GM12878 (cell line): ENCODE data around the gene NRG3. TPM values are rescaled to one million over a fixed set of nuclear protein-coding genes. Genes with fewer than 3 reads are reported as not detected.

Source experiments
- ATAC-seq: fragments of 200-7000 bp; cut with Tn5 transposase; 3 replicates; pipeline ENCODE4 v1.9.1; 2020; ENCODE audit warnings: mild to moderate bottlenecking, moderate library complexity
- BruUV-seq: library from RNA; stranded (reverse); fragments of 400-500 nt; replicated peaks from 2 replicates; lab custom pipeline; 2021; lab: Mats Ljungman, UMichigan
- CTCF ChIA-PET: fragments of 300-600 bp; sonication (Branson Sonifier 250); formaldehyde crosslinking; extraction: SDS; loops from one replicate; lab custom pipeline; 2021; ENCODE audit warnings: inconsistent platforms; lab: Yijun Ruan, JAX
- POLR2A ChIA-PET: fragments of 350-600 bp; formaldehyde crosslinking; extraction: SDS; loops from one replicate; lab custom pipeline; 2021; ENCODE audit warnings: inconsistent platforms; lab: Charles Lee
- RAD21 ChIA-PET: fragments of 300-600 bp; sonication (Branson Sonifier 250); formaldehyde crosslinking; loops from one replicate; lab custom pipeline; 2023; ENCODE audit warnings: antibody characterized with exemption; ENCODE audit not compliant: unreplicated experiment; lab: Charles Lee
- SMC1A ChIA-PET: fragments of 300-600 bp; sonication (Branson Sonifier 250); formaldehyde crosslinking; loops from one replicate; lab custom pipeline; 2023; ENCODE audit not compliant: unreplicated experiment, uncharacterized antibody; lab: Charles Lee
- DNase-seq: peaks from one replicate; pipeline ENCODE4 v3.0.0-alpha.2; 2011; ENCODE audit warnings: low read depth, low spot score
- FAIRE-seq: peaks from 3 replicates; lab custom pipeline; 2011; peaks lifted over from hg19 to GRCh38; lab: Jason Lieb, UNC
- H2AFZ ChIP-seq: 2 replicates; pipeline ENCODE4 v1.6.0; 2011; ENCODE audit warnings: low read depth, low read length, control low read depth; ENCODE audit not compliant: control insufficient read depth
- H3K27ac ChIP-seq: 2 replicates; pipeline ENCODE4 v1.5.1; 2011; ENCODE audit warnings: control low read depth; ENCODE audit not compliant: control insufficient read depth, insufficient read depth
- H3K27me3 ChIP-seq, 2 experiments: replicated peaks in 1 of 2; 2 replicates each; pipeline versions ENCODE4 v1.6.0 to v1.6.1; 2011; ENCODE audit warnings: low read length in 1 of 2; ENCODE audit not compliant: control insufficient read depth in 2 of 2, insufficient read depth in 2 of 2
- H3K36me3 ChIP-seq, 2 experiments: 2 replicates each; pipeline ENCODE4 v1.5.1; 2011; ENCODE audit warnings: low read length in 1 of 2; ENCODE audit not compliant: control insufficient read depth in 2 of 2, insufficient read depth in 2 of 2
- H3K4me1 ChIP-seq: 2 replicates; pipeline ENCODE4 v1.6.1; 2011; ENCODE audit warnings: mild to moderate bottlenecking, low read length, moderate library complexity, mixed read lengths; ENCODE audit not compliant: control insufficient read depth, insufficient read depth
- H3K4me2 ChIP-seq: 2 replicates; pipeline ENCODE4 v1.6.0; 2011; ENCODE audit warnings: control low read depth; ENCODE audit not compliant: control insufficient read depth, insufficient read depth
- H3K4me3 ChIP-seq: fragments of 200-600 bp; sonication (generic); 2 replicates; pipeline ENCODE4 v1.5.1; 2016
- H3K79me2 ChIP-seq: 2 replicates; pipeline ENCODE4 v1.6.0; 2011; ENCODE audit warnings: low read length; ENCODE audit not compliant: control insufficient read depth, insufficient read depth
- H3K9ac ChIP-seq: 2 replicates; pipeline ENCODE4 v1.8.0; 2011; ENCODE audit warnings: low read length, control low read depth, mixed read lengths; ENCODE audit not compliant: control insufficient read depth, insufficient read depth
- H3K9me3 ChIP-seq: replicated peaks from 3 replicates; pipeline ENCODE4 v1.5.1; 2011; ENCODE audit warnings: mild to moderate bottlenecking, low read length; ENCODE audit not compliant: control insufficient read depth, insufficient read depth
- H4K20me1 ChIP-seq: 2 replicates; pipeline ENCODE4 v1.6.0; 2011; ENCODE audit not compliant: control insufficient read depth, insufficient read depth
- BMI1 ChIP-seq: fragments of 450-650 bp; IDR thresholded peaks from 2 replicates; pipeline ENCODE4 v1.6.1; 2016; ENCODE audit warnings: mild to moderate bottlenecking, moderate library complexity, borderline replicate concordance
- BRCA1 ChIP-seq: IDR thresholded peaks from 2 replicates; pipeline ENCODE4 v1.6.1; 2011; ENCODE audit warnings: low read depth, low read length, improper control_type of control experiment
- CREM ChIP-seq: IDR thresholded peaks from 2 replicates; pipeline ENCODE4 v1.6.1; 2014; ENCODE audit warnings: antibody characterized with exemption, low read depth
- ELK1 ChIP-seq: IDR thresholded peaks from 2 replicates; pipeline ENCODE4 v1.6.1; 2012; ENCODE audit warnings: low read depth, low read length, improper control_type of control experiment
- HDAC2 ChIP-seq: fragments of 200-600 bp; sonication (generic); IDR thresholded peaks from 2 replicates; pipeline ENCODE4 v1.6.1; 2017
- HDAC6 ChIP-seq: fragments of 200-600 bp; sonication (generic); IDR thresholded peaks from one replicate; pipeline ENCODE4 v1.8.0; 2017; ENCODE audit warnings: antibody characterized with exemption; ENCODE audit not compliant: unreplicated experiment
- IKZF1 ChIP-seq: fragments of 450-650 bp; conservative IDR thresholded peaks from 2 replicates; pipeline ENCODE4 v1.6.1; 2017; ENCODE audit warnings: antibody characterized with exemption, mild to moderate bottlenecking
- MEF2A ChIP-seq: IDR thresholded peaks from 2 replicates; pipeline ENCODE4 v1.6.1; 2011; ENCODE audit warnings: low read depth, mild to moderate bottlenecking, low read length, moderate library complexity; ENCODE audit not compliant: insufficient read depth
- NFYA ChIP-seq: IDR thresholded peaks from 2 replicates; pipeline ENCODE4 v1.6.1; 2011; ENCODE audit warnings: low read depth, mild to moderate bottlenecking, low read length, improper control_type of control experiment, borderline replicate concordance
- RBBP5 ChIP-seq: fragments of 200-600 bp; sonication (generic); conservative IDR thresholded peaks from 2 replicates; pipeline ENCODE4 v1.6.1; 2016
- RELA ChIP-seq: fragments of 450-650 bp; IDR thresholded peaks from 2 replicates; pipeline ENCODE4 v1.8.0; 2014; ENCODE audit warnings: borderline replicate concordance; ENCODE audit not compliant: partially characterized antibody
- SKIL ChIP-seq: fragments of 450-650 bp; IDR thresholded peaks from 2 replicates; pipeline ENCODE4 v1.6.1; 2017; ENCODE audit warnings: mild to moderate bottlenecking, low read depth, inconsistent platforms; ENCODE audit not compliant: poor library complexity, severe bottlenecking
- SRF ChIP-seq, 2 experiments: IDR thresholded peaks; 2 replicates each; pipeline ENCODE4 v1.6.1; 2011; ENCODE audit warnings: low read depth in 2 of 2, low read length in 2 of 2, mild to moderate bottlenecking in 1 of 2, moderate library complexity in 1 of 2
- ZNF207 ChIP-seq: fragments of 450-650 bp; IDR thresholded peaks from 2 replicates; pipeline ENCODE4 v1.6.1; 2014; ENCODE audit warnings: antibody characterized with exemption, mild to moderate bottlenecking, borderline replicate concordance
- ZNF24 ChIP-seq: fragments of 450-650 bp; IDR thresholded peaks from 2 replicates; pipeline ENCODE4 v1.6.1; 2017; ENCODE audit warnings: antibody characterized with exemption, mild to moderate bottlenecking
- WGBS: methylation state at CpG from one replicate; pipeline ENCODE4 v1.1.6; 2016; ENCODE audit warnings: low lambda C conversion rate; ENCODE audit not compliant: insufficient replicate concordance, insufficient coverage; ENCODE audit errors: missing lambda C conversion rate; 5-methylcytosine and 5-hydroxymethylcytosine counted together
- in situ Hi-C: fragments of 300-500 bp; cut with MboI; formaldehyde crosslinking; loops from 9 replicates; pipeline ENCODE4 v1.14.3; 2018; ENCODE audit warnings: mixed read lengths
- intact Hi-C: fragments of 100-400 bp; cut with micrococcal nuclease; formaldehyde crosslinking; loops from one replicate; pipeline ENCODE4 v1.14.2; 2022; ENCODE audit not compliant: unreplicated experiment
- polyA plus RNA-seq, 11 experiments: library from polyadenylated mRNA; depleted of rRNA in 4 of 11; unstranded in 6 of 11; stranded (reverse) in 5 of 11; fragments of >200 nt; fragmentation: Nextera tagmentation in 4 of 11; fragmentation: Illumina TruSeq in 1 of 11; extraction: Ambion mirVana in 4 of 11; extraction: Trizol in 1 of 11; gene quantifications; 1 replicate in 1 of 11; 2 replicates in 10 of 11; pipeline versions ENCODE4 v1.2.1 to v1.2.3, GENCODE V29; 2011 to 2016; ENCODE audit warnings: inconsistent platforms in 2 of 11, missing spikeins in 2 of 11, low read depth in 1 of 11
- total RNA-seq, 4 experiments: library from RNA; depleted of rRNA in 3 of 4; stranded (reverse); fragments of >200 nt in 3 of 4; fragmentation: Illumina TruSeq in 1 of 4; extraction: Trizol in 1 of 4; gene quantifications; 2 replicates each; pipeline versions ENCODE4 v1.2.1 to v1.2.3, GENCODE V29; 2013 to 2021
- TF ChIP-seq, protein P1 (sequence below): fragments of 450-650 bp; IDR thresholded peaks from 2 replicates; pipeline ENCODE4 v1.6.1; 2017; ENCODE audit warnings: antibody characterized with exemption, mild to moderate bottlenecking, moderate library complexity
- TF ChIP-seq, protein P2 (sequence below): fragments of 150-350 bp; IDR thresholded peaks from 2 replicates; pipeline ENCODE4 v1.6.1; 2016; ENCODE audit warnings: low read depth, low read length

The NRG3 gene
- total and polyA plus RNA-seq, 10 of the 15 experiments (the other 5 are each of a cell fraction or from before 2014, with no cell fraction given): 0.03 to 0.41 (median 0.17) TPM; not detected in 3

DNA sequence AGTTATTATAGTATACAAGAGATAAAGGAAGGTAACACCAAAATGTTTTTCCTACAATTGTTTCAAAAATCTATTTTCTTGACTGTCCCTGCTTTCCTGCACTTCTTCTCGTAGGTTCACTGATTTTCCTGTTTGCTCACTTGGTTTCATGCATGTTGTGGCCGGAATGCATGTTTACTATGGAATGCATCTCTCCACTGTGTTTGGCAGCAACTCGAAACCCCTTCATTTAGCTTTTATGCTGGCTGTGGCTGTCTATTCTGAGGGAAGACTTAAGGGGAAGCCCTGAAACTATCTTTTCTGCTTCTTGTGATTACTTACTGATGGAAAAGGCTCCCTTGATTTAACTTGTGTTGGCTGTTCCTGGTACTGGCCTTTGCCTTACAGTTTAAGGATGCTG, 120.3 kb downstream of the NRG3 start:
- H3K9ac ChIP-seq: no peak overlapping the region
- no TSS peak for BruUV-seq
- H3K36me3 ChIP-seq: no peaks in the 10 kb centered on the region
- DNase-seq (no peak), FAIRE-seq (no peak), ATAC-seq (no peak)
- H2AFZ ChIP-seq: no peak overlapping the region
- H3K4me1 ChIP-seq: no peaks in the 10 kb centered on the region
- no peaks in the 10 kb centered on the region for H3K79me2 ChIP-seq
- in situ Hi-C loops: no loop called here
- no peak overlapping the region for H3K4me3 ChIP-seq
- intact Hi-C loops: no loop called here
- no peaks in the 10 kb centered on the region for H4K20me1 ChIP-seq
- H3K27me3 ChIP-seq: no peaks in the 10 kb centered on the region
- ChIA-PET CTCF (no interaction called here), POLR2A (no interaction called here), SMC1A (interaction anchor here (1.2 kb wide), 1 partner anchor 10 kb away, joined by 4 read pairs; no protein-coding TSS in a partner anchor), RAD21 (no interaction called here)
- H3K27ac ChIP-seq: no peak overlapping the region
- WGBS: 0% methylated on average over 3 of the region's 3 CpGs
- no peak overlapping the region for H3K4me2 ChIP-seq
- H3K9me3 ChIP-seq: no peaks in the 10 kb centered on the region
- TF ChIP-seq ELK1 (no peak), NFYA (no peak), BRCA1 (no peak), CREM (no peak), MEF2A (no peak), SKIL (no peak), RELA (no peak), HDAC6 (no peak), SRF (IDR thresholded peaks at IDR 0.05; ENCODE audit: low read depth in 2 of 2, low read length in 2 of 2) (no peak), ZNF24 (no peak), BMI1 (no peak), HDAC2 (no peak), IKZF1 (no peak), RBBP5 (no peak), ZNF207 (no peak)
- TF ChIP-seq, protein P1, sequence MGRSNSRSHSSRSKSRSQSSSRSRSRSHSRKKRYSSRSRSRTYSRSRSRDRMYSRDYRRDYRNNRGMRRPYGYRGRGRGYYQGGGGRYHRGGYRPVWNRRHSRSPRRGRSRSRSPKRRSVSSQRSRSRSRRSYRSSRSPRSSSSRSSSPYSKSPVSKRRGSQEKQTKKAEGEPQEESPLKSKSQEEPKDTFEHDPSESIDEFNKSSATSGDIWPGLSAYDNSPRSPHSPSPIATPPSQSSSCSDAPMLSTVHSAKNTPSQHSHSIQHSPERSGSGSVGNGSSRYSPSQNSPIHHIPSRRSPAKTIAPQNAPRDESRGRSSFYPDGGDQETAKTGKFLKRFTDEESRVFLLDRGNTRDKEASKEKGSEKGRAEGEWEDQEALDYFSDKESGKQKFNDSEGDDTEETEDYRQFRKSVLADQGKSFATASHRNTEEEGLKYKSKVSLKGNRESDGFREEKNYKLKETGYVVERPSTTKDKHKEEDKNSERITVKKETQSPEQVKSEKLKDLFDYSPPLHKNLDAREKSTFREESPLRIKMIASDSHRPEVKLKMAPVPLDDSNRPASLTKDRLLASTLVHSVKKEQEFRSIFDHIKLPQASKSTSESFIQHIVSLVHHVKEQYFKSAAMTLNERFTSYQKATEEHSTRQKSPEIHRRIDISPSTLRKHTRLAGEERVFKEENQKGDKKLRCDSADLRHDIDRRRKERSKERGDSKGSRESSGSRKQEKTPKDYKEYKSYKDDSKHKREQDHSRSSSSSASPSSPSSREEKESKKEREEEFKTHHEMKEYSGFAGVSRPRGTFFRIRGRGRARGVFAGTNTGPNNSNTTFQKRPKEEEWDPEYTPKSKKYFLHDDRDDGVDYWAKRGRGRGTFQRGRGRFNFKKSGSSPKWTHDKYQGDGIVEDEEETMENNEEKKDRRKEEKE: no peak
- TF ChIP-seq, protein P2, sequence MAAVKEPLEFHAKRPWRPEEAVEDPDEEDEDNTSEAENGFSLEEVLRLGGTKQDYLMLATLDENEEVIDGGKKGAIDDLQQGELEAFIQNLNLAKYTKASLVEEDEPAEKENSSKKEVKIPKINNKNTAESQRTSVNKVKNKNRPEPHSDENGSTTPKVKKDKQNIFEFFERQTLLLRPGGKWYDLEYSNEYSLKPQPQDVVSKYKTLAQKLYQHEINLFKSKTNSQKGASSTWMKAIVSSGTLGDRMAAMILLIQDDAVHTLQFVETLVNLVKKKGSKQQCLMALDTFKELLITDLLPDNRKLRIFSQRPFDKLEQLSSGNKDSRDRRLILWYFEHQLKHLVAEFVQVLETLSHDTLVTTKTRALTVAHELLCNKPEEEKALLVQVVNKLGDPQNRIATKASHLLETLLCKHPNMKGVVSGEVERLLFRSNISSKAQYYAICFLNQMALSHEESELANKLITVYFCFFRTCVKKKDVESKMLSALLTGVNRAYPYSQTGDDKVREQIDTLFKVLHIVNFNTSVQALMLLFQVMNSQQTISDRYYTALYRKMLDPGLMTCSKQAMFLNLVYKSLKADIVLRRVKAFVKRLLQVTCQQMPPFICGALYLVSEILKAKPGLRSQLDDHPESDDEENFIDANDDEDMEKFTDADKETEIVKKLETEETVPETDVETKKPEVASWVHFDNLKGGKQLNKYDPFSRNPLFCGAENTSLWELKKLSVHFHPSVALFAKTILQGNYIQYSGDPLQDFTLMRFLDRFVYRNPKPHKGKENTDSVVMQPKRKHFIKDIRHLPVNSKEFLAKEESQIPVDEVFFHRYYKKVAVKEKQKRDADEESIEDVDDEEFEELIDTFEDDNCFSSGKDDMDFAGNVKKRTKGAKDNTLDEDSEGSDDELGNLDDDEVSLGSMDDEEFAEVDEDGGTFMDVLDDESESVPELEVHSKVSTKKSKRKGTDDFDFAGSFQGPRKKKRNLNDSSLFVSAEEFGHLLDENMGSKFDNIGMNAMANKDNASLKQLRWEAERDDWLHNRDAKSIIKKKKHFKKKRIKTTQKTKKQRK: no peak
